IMR-90 (cell line): ENCODE results near the gene CENPN.

Experiments
- MAFK ChIP-seq: IDR thresholded peaks from 2 replicates; pipeline ENCODE4 v1.6.1; 2012; ENCODE audit warnings: low read depth, low read length, improper control_type of control experiment
- RCOR1 ChIP-seq: IDR thresholded peaks from 2 replicates; pipeline ENCODE4 v1.6.1; 2012; ENCODE audit warnings: mild to moderate bottlenecking, low read length, improper control_type of control experiment; ENCODE audit not compliant: insufficient replicate concordance
- TF ChIP-seq, protein P1 (sequence below): conservative IDR thresholded peaks from 2 replicates; pipeline ENCODE4 v1.5.1; 2012; ENCODE audit warnings: mild to moderate bottlenecking, low read depth, low read length, improper control_type of control experiment

DNA sequence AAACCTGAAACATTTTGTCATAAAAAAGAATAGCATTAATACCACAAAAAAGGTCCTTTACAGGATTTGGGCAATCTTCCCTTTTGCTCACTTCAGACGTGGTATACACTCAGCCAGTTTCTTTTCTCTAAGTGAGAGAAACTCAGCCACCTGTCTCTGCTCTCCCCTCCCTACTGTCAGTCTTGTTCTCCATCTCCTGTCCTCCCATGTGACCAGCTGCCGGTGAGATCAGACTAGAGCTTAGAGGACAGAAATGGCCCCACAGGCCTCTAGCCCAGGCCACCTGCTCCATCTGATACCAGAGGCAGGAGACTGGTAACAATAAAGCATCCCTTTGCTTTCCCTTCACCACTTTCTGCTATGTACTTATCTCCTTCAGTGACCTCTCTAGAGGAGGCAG lies 35.2 kb upstream of the CENPN start:
- TF ChIP-seq, protein P1, sequence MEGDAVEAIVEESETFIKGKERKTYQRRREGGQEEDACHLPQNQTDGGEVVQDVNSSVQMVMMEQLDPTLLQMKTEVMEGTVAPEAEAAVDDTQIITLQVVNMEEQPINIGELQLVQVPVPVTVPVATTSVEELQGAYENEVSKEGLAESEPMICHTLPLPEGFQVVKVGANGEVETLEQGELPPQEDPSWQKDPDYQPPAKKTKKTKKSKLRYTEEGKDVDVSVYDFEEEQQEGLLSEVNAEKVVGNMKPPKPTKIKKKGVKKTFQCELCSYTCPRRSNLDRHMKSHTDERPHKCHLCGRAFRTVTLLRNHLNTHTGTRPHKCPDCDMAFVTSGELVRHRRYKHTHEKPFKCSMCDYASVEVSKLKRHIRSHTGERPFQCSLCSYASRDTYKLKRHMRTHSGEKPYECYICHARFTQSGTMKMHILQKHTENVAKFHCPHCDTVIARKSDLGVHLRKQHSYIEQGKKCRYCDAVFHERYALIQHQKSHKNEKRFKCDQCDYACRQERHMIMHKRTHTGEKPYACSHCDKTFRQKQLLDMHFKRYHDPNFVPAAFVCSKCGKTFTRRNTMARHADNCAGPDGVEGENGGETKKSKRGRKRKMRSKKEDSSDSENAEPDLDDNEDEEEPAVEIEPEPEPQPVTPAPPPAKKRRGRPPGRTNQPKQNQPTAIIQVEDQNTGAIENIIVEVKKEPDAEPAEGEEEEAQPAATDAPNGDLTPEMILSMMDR = no peak
- no peak for TF ChIP-seq MAFK
- no peak for TF ChIP-seq RCOR1
